ENCODE results near the gene CA10.

CA10 gene

GRCh38 chr17:51709694-51710633 is 448.6 kb downstream of the CA10 start:
- no peak for DNase-seq

- DNase-seq = no peak
Observed at GRCh38 chr17:51707216-51707615, 451.3 kb downstream of the CA10 start.

- no peak for DNase-seq
Observed at GRCh38 chr17:51706093-51706492, 452.4 kb downstream of the CA10 start.

GRCh38 chr17:51703361-51704341 is 454.9 kb downstream of the CA10 start:
- DNase-seq = no peak

GRCh38 chr17:51702963-51703360 is 455.6 kb downstream of the CA10 start:
- DNase-seq = no peak

GRCh38 chr17:51701501-51701900 is 457.0 kb downstream of the CA10 start:
- no peak for DNase-seq

- DNase-seq = peak; percentile 1
Observed at GRCh38 chr17:51700011-51700760, 458.3 kb downstream of the CA10 start.

- DNase-seq = no peak
Observed at GRCh38 chr17:51699303-51699702, 459.2 kb downstream of the CA10 start.

- DNase-seq = no peak
Observed at GRCh38 chr17:51692917-51693316, 465.6 kb downstream of the CA10 start.

- no peak for DNase-seq
Observed at GRCh38 chr17:51687887-51688286, 470.6 kb downstream of the CA10 start.

- no peak for DNase-seq
Observed at GRCh38 chr17:51685287-51685909, 473.1 kb downstream of the CA10 start.

GRCh38 chr17:51684214-51684613 is 474.3 kb downstream of the CA10 start:
- no peak for DNase-seq

GRCh38 chr17:51683291-51683690 is 475.2 kb downstream of the CA10 start:
- DNase-seq = no peak

GRCh38 chr17:51682115-51682514 is 476.4 kb downstream of the CA10 start:
- DNase-seq = no peak

- no peak for DNase-seq
Observed at GRCh38 chr17:51677875-51678274, 480.6 kb downstream of the CA10 start.

- no peak for DNase-seq
Observed at GRCh38 chr17:51676691-51677487, 481.6 kb downstream of the CA10 start.

GRCh38 chr17:51674579-51675255 is 483.8 kb downstream of the CA10 start:
- no peak for DNase-seq

GRCh38 chr17:51673070-51673469 is 485.4 kb downstream of the CA10 start:
- no peak for DNase-seq

GRCh38 chr17:51672065-51672464 is 486.4 kb downstream of the CA10 start:
- DNase-seq = no peak

- DNase-seq = no peak
Observed at GRCh38 chr17:51670899-51671298, 487.6 kb downstream of the CA10 start.

- DNase-seq = no peak
Observed at GRCh38 chr17:51668963-51669246, 489.6 kb downstream of the CA10 start.

All from NCI-H2171 treated with DMSO at 0.1 percent for 48 hours (cell line).